DMS53 treated with DMSO at 0.1 percent for 48 hours (cell line): Measurements from ENCODE around the gene TRMT2B.
A peak's percentile ranks its signal among the peaks of the same experiment; 100 is the strongest.
"Not testable (repeated sequence)": the region's sequence is repeated elsewhere in the genome, so short reads cannot be mapped to it uniquely, and the experiment has no call there.

Experiments used
- DNase-seq: peaks from one replicate; lab custom pipeline; 2025; ENCODE audit not compliant: unreplicated experiment; lab: John Stamatoyannopoulos, UW

TRMT2B gene

GRCh38 chrX:101012031-101012430, 39.9 kb downstream of the TRMT2B start:
- DNase-seq: not testable (repeated sequence)

- no peak for DNase-seq
These were observed 42.8 kb downstream of the TRMT2B start for GRCh38 chrX:101009090-101009489.

GRCh38 chrX:100999451-100999850, 52.5 kb downstream of the TRMT2B start:
- no peak for DNase-seq

GRCh38 chrX:100995469-100995868, 56.4 kb downstream of the TRMT2B start:
- DNase-seq: no peak

- peak; percentile 8 for DNase-seq
These were observed 57.3 kb downstream of the TRMT2B start for GRCh38 chrX:100994352-100995281.

- DNase-seq: no peak
These were observed 61.8 kb downstream of the TRMT2B start for GRCh38 chrX:100990139-100990538.

- DNase-seq: no peak
These were observed 67.1 kb downstream of the TRMT2B start for GRCh38 chrX:100984818-100985217.

GRCh38 chrX:100981498-100981845, 70.4 kb downstream of the TRMT2B start:
- DNase-seq: not testable (repeated sequence)

- DNase-seq: peak; percentile 27
These were observed 71.1 kb downstream of the TRMT2B start for GRCh38 chrX:100980608-100981497.

- DNase-seq: peak; percentile 22
These were observed 71.9 kb downstream of the TRMT2B start for GRCh38 chrX:100979881-100980607.

- DNase-seq: no peak
These were observed 75.7 kb downstream of the TRMT2B start for GRCh38 chrX:100976211-100976610.

GRCh38 chrX:100975212-100975611, 76.7 kb downstream of the TRMT2B start:
- DNase-seq: no peak

- DNase-seq: no peak
These were observed 78.5 kb downstream of the TRMT2B start for GRCh38 chrX:100973411-100973810.

- no peak for DNase-seq
These were observed 82.0 kb downstream of the TRMT2B start for GRCh38 chrX:100969936-100970335.

- DNase-seq: no peak
These were observed 82.5 kb downstream of the TRMT2B start, which contains the start of gene ARL13A for GRCh38 chrX:100969408-100969807. Gene ARL13A (plus strand): TSS chrX:100969708. CDS start chrX:100973690, 3,982 bp downstream.

- DNase-seq: no peak
These were observed 87.5 kb downstream of the TRMT2B start for GRCh38 chrX:100964362-100964761.

GRCh38 chrX:100962811-100963210, 89.1 kb downstream of the TRMT2B start:
- DNase-seq: no peak
